HG03175 (cell line): ENCODE measurements around the gene CCND1.
"Not testable (repeated sequence)": the region's sequence is repeated elsewhere in the genome, so short reads cannot be mapped to it uniquely, and the experiment has no call there.

ENCODE experiments used
- ATAC-seq: cut with Tn5 transposase; IDR thresholded peaks from one replicate; pipeline ENCODE4 v1.9.1; 2021; ENCODE audit warnings: mild to moderate bottlenecking, moderate library complexity; ENCODE audit not compliant: unreplicated experiment

CCND1 gene

GRCh38 chr11:69686452-69686851 is 45.5 kb downstream of the CCND1 start:
- no peak for ATAC-seq

GRCh38 chr11:69686856-69687255 is 45.9 kb downstream of the CCND1 start:
- no peak for ATAC-seq

GRCh38 chr11:69687969-69688771 is 47.2 kb downstream of the CCND1 start:
- not testable (repeated sequence) for ATAC-seq

GRCh38 chr11:69689484-69690319 is 48.7 kb downstream of the CCND1 start:
- no peak for ATAC-seq

GRCh38 chr11:69691463-69691862 is 50.5 kb downstream of the CCND1 start:
- ATAC-seq: no peak

- ATAC-seq: no peak
These were observed 51.5 kb downstream of the CCND1 start for GRCh38 chr11:69692422-69692821.

GRCh38 chr11:69694781-69695180 is 53.8 kb downstream of the CCND1 start:
- ATAC-seq: no peak

GRCh38 chr11:69695581-69695980 is 54.6 kb downstream of the CCND1 start:
- no peak for ATAC-seq

- not testable (repeated sequence) for ATAC-seq
These were observed 55.0 kb downstream of the CCND1 start for GRCh38 chr11:69695995-69696394.

GRCh38 chr11:69696749-69697468 is 56.0 kb downstream of the CCND1 start:
- ATAC-seq: no peak

- no peak for ATAC-seq
These were observed 56.5 kb downstream of the CCND1 start for GRCh38 chr11:69697469-69697843.

- no peak for ATAC-seq
These were observed 56.9 kb downstream of the CCND1 start for GRCh38 chr11:69697861-69698260.

- ATAC-seq: no peak
These were observed 57.4 kb downstream of the CCND1 start for GRCh38 chr11:69698362-69698761.

GRCh38 chr11:69699213-69699612 is 58.3 kb downstream of the CCND1 start:
- ATAC-seq: no peak

- no peak for ATAC-seq
These were observed 59.6 kb downstream of the CCND1 start for GRCh38 chr11:69700278-69701140.

- no peak for ATAC-seq
These were observed 61.3 kb downstream of the CCND1 start for GRCh38 chr11:69702239-69702691.

- no peak for ATAC-seq
These were observed 62.0 kb downstream of the CCND1 start for GRCh38 chr11:69702769-69703452.

- ATAC-seq: no peak
These were observed 62.5 kb downstream of the CCND1 start for GRCh38 chr11:69703453-69703767.
